ENCODE data around the gene CACNA2D1. TPM values are rescaled to one million over a fixed set of nuclear protein-coding genes. Genes with fewer than 3 reads are reported as not detected.
A peak's percentile ranks its signal among the peaks of the same experiment; 100 is the strongest.

CACNA2D1 gene
- total and polyA plus RNA-seq, 8 donors, result 10.7 to 20.8 (median 16.6) TPM

GRCh38 chr7:82358923-82359322 lies 84.7 kb downstream of the CACNA2D1 start:
- no peak for TF ChIP-seq CTCF (IDR thresholded peaks at IDR 0.05)
- no peak for DNase-seq
- no peaks in the 10 kb centered on the region for H3K9me3 ChIP-seq
- no peaks in the 10 kb centered on the region for H3K4me1 ChIP-seq
- intact Hi-C loops (cut with DNase I), result no loop called here
- no peak overlapping the region for H3K27ac ChIP-seq
- no peak for ATAC-seq
- H3K36me3 ChIP-seq, result no peaks in the 10 kb centered on the region
- no peaks in the 10 kb centered on the region for H3K27me3 ChIP-seq
- H3K4me3 ChIP-seq, result no peak overlapping the region

- no peak for TF ChIP-seq CTCF (IDR thresholded peaks at IDR 0.05)
- Histone ChIP-seq H3K36me3 (no peaks in the 10 kb centered on the region), H3K27ac (no peak overlapping the region), H3K4me1 (no peaks in the 10 kb centered on the region), H3K4me3 (no peak overlapping the region), H3K27me3 (no peaks in the 10 kb centered on the region), H3K9me3 (no peaks in the 10 kb centered on the region)
- DNase-seq (no peak), ATAC-seq (no peak)
- intact Hi-C loops (cut with DNase I), result no loop called here
Measured at GRCh38 chr7:82358009-82358578, 85.5 kb downstream of the CACNA2D1 start.

- H3K36me3 ChIP-seq, result no peaks in the 10 kb centered on the region
- DNase-seq (peak in 2 of 4 donors; percentile 13 to 16), ATAC-seq (no peak)
- intact Hi-C loops (cut with DNase I), result no loop called here
- H3K4me1 ChIP-seq, result no peaks in the 10 kb centered on the region
- no peak overlapping the region for H3K27ac ChIP-seq
- no peak overlapping the region for H3K4me3 ChIP-seq
- no peaks in the 10 kb centered on the region for H3K9me3 ChIP-seq
- no peak for TF ChIP-seq CTCF (IDR thresholded peaks at IDR 0.05)
- H3K27me3 ChIP-seq, result no peaks in the 10 kb centered on the region
Measured at GRCh38 chr7:82348251-82348650, 95.3 kb downstream of the CACNA2D1 start.

- Histone ChIP-seq H3K4me3 (no peak overlapping the region), H3K27me3 (no peaks in the 10 kb centered on the region), H3K4me1 (no peaks in the 10 kb centered on the region), H3K27ac (no peak overlapping the region), H3K36me3 (no peaks in the 10 kb centered on the region), H3K9me3 (no peaks in the 10 kb centered on the region)
- DNase-seq (no peak), ATAC-seq (no peak)
- intact Hi-C loops (cut with DNase I), result no loop called here
- TF ChIP-seq CTCF (IDR thresholded peaks at IDR 0.05), result no peak
Measured at GRCh38 chr7:82347808-82348207, 95.8 kb downstream of the CACNA2D1 start.

- no peaks in the 10 kb centered on the region for H3K4me1 ChIP-seq
- no peak overlapping the region for H3K4me3 ChIP-seq
- intact Hi-C loops (cut with DNase I), result no loop called here
- ATAC-seq, result no peak
- no peak overlapping the region for H3K27ac ChIP-seq
- H3K27me3 ChIP-seq, result no peaks in the 10 kb centered on the region
- no peaks in the 10 kb centered on the region for H3K9me3 ChIP-seq
- H3K36me3 ChIP-seq, result no peaks in the 10 kb centered on the region
- no peak for DNase-seq
- no peak for TF ChIP-seq CTCF (IDR thresholded peaks at IDR 0.05)
Measured at GRCh38 chr7:82345886-82346285, 97.7 kb downstream of the CACNA2D1 start.
